OCI-M2 (cell line): Measurements from ENCODE around the gene ZNF224.

Experiments
- DNase-seq: peaks from one replicate; lab custom pipeline; 2025; ENCODE audit not compliant: unreplicated experiment; lab: John Stamatoyannopoulos, UW

ZNF224 gene

DNA sequence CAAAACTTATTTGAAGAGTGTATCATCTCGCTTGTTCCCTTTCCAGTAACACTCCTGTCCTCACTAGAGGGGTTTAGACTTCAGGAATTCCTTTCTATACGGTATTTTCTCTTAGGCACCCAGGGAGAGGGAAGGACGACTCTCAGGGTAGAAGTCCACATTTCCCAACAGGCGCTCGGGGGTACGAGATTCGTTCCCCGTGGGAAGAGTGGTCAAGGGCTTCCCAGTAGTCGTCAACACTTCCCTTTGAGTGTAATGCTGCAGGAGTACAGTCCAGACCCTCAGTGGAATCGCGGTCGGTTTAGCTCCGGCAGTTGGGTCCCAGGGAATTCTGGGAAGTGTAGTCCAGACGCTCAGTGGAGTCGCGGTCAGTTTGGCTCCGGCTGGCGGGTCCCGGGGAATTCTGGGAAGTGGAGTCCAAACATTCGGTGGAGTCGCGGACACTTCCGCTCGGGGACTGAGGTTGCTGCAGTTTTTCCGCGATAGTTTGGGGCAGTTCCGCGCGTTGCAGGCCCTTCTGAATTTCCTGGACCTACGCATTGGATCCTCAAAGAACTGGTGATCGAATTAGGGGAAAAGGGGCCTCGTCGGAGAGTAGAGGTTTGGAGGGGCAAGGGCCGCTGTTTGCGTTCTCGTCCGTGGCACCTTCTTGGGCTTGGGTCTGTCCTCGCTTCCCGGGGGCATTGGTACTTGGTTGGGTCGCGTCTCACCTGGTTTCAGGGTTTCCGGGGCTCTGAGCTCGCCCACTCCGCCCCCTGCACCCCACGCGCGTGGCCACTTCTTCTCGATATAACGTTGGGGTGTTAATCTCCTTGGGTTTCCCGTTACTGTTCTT is at the start of gene ZNF224:
TSS of gene ZNF224 (plus strand) at position 431 of the 835 bp plus-strand sequence. CDS start 3,513 bp downstream, outside the sequence.
- DNase-seq = peak; percentile 84

- DNase-seq = peak; percentile 85
Observed at GRCh38 chr19:44050740-44051649, 43.2 kb upstream of the ZNF224 start.

DNA sequence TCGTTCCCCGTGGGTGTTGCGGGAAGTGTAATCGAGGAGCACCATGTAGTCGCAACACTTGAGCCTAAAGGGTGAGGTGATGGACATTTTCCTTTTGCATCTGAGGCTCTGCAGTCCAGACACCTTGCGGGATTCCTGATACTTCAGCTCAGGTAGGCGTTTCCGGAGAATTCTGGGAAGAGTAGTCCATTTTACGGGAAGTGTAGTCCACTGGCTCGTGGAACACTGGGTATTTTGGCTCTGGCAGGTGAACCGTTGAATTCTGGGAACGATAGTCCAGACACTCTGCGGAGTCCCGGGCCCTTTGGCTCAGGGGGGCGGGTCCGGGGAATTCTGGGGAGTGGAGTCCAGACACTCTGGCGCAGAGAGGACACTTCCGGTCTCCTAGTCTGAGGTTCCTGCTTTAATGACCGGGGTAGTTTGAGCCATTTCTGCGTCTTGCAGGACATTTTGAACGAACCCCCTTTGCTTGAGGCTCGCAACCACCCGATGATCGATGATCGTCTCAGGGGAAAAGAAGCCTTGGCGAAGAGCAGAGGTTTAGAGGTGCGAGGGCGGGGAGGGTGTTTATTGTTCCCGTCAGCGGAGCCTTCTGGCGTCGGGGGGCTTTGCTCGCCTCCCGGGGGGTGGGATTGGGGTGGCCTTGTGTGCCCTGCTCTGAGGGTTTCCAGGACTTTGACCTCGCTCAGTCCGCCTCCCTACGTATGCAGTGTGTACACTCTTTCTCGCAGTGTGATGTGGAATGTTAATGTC is 42.3 kb upstream of the ZNF224 start, which contains the start of gene ZNF223:
TSS of gene ZNF223 (plus strand) at position 387 of the 753 bp plus-strand sequence. CDS start 3,141 bp downstream, outside the sequence.
- DNase-seq = peak; percentile 85

- no peak for DNase-seq
Observed at GRCh38 chr19:44055870-44056269, 38.3 kb upstream of the ZNF224 start.

GRCh38 chr19:44059229-44059628 is 34.9 kb upstream of the ZNF224 start:
- no peak for DNase-seq

GRCh38 chr19:44061038-44061437 is 33.1 kb upstream of the ZNF224 start:
- DNase-seq = no peak

- no peak for DNase-seq
Observed at GRCh38 chr19:44066305-44066704, 27.9 kb upstream of the ZNF224 start.

GRCh38 chr19:44069415-44069814 is 24.7 kb upstream of the ZNF224 start:
- no peak for DNase-seq

DNA sequence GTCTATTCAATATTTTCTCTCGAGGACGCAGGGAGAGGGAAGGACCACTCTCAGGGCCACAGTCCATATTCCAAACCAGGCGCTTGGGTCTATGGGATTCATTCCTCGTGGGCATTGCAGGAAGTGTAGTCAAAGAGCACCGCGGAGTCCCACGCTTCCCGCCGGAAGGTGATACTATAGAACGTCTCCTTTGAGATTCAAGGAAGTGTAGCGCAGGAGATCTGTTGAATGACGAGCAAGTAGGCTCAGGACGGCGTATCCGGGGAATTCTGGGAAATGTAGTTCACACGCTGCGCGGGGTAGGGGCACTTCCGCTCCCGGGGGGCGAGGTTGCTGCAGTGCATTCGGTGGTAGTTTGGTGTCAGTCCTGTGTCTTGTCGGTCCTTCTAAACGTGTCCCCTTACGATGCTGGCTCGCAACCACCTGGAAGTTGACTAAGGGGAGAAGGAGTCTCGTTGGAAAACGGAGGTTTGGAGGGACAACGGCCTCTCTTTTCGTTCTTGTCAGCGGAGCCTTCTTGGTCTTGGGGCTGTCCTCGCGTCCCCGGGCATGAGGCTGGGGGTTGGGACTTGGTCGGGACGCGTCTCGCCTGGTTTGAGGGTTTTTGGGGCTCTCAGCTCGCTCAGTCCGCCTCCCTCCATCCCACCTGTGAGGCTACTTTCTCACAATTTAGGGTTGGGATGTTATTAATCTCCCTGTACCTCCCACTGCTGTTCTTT is 22.2 kb upstream of the ZNF224 start, which contains the start of gene ZNF284:
TSS of gene ZNF284 (plus strand) at position 336 of the 719 bp plus-strand sequence. CDS start 4,231 bp downstream, outside the sequence.
- DNase-seq = peak; percentile 93

DNA sequence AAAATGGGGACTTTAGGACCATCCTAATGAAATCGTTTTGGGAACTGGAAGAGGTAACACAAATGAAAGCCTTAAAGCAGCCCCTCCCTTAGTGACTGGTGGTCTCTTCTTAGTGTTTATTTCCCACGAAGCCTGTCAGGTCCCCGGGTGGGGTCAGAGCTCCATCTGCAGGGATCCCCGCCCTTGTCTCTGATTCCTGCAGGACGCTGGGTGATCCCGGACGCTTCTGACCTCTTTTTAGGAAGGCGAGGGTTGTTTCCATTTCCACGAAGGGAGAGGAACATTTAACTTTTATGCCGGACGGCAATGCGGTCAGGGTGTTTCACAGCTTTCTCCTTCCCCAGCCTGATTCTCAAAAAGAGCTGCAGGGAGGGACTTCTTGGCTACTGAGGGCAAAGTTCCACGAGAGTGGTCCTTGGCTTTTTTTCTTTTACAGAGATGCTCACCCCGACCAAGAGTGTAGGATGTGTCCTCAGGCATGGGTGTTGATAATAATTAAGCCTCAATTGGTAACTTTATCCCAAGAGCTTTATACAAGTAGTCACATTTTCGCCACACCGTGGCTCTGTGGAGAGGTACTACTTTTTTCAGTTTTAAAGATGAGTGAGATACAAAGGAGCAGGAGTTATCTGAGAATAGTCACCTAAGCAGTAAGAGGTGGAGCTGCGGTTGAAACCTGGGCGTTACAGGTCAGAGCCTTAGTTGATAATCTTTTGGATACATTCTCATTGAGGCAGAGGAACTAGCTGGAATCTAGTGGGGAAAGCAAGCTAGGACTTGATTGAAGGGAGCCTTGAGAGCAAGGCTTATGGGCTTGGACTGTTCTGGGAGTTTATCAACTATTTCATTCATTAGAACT is 21.4 kb upstream of the ZNF224 start:
- no peak for DNase-seq

- no peak for DNase-seq
Observed at GRCh38 chr19:44076325-44076724, 17.8 kb upstream of the ZNF224 start.

GRCh38 chr19:44092108-44092507 is 2.1 kb upstream of the ZNF224 start:
- DNase-seq = no peak

DNA sequence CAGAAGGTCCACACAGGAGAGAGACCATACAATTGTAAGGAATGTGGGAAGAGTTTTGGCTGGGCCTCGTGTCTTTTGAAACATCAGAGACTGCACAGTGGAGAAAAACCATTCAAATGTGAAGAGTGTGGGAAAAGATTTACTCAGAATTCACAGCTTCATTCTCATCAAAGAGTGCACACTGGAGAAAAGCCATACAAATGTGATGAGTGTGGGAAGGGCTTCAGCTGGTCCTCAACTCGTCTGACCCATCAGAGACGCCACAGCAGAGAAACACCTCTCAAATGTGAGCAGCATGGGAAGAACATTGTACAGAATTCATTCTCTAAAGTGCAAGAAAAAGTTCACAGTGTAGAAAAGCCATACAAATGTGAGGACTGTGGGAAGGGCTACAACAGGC is 13.6 kb downstream of the ZNF224 start:
- no peak for DNase-seq

- no peak for DNase-seq
Observed at GRCh38 chr19:44109458-44109857, 15.3 kb downstream of the ZNF224 start.

DNA sequence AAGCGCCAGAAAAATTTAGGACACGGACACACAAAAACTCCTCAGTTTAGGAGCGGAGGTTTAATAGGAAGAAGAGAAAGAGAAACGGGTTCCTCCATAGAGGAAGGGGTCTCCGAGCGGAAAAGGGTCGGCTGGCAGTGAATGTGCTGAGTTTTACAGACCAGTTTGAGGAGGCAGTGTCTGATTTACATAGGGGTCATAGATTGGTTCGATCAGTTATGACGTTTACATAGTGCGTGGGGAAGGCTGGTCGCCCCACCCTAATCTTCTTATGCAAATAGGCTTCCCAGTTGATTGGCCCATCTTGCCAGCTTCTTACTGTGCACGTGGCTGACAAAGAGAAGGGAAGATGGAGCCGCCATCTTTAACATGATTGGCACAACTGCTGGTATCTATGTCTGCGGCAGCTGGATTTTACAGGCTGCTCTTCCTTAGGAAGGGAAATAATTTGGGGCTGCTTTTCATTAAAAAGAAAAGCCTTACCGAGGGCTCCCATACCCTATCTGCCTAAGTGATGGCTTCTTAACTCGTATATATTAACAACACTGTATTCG is 17.8 kb downstream of the ZNF224 start:
- peak; percentile 95 for DNase-seq

DNA sequence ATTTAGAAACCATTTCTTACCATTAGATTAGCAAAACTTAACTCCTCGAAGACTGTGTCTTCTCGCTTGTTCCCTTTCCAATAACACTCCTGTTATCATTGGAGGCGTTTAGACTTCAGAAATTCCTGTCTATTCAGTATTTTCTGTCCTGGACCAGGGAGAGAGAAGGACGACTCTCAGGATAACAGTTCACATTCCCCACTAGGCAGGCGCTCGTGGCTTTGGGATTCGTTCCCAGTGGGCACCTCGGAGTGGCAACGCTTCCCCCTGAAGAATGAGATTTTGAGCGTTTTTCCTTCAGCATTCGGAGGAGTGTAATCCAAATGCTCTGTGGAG is 18.6 kb downstream of the ZNF224 start:
- DNase-seq = no peak

DNA sequence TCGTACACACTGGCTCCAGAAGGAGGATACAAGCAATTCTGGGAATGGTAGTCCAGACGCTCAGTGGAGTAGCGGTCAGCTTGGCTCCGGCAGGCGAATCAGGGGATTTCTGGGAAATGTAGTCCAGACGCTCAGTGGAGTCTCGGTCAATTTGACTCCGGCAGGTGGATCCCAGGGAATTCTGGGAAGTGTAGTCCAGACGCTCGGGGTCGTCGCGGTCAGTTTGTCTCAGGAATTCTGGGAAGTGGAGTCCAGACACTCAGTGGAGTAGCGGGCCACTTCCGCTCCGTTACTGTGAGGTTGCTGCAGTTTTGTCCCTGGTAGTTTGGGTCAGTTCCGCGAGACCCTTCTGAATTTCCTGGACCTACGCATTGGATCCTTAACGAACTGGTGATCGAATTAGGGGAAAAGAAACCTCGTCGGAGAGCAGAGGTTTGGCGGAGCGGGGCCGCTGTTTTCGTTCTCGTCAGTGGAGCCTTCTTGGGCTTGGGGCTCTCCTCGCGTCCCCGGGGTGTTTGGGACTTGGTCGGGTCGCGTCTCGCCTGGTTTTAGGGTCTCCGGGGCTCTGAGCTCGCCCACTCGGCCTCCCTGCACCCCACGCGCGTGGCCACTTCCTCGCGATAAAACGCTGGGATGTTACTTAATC is 19.1 kb downstream of the ZNF224 start, which contains the start of gene ZNF225:
TSS of gene ZNF225 (plus strand) at position 262 of the 646 bp plus-strand sequence. CDS start 2,429 bp downstream, outside the sequence.
- peak; percentile 95 for DNase-seq

DNA sequence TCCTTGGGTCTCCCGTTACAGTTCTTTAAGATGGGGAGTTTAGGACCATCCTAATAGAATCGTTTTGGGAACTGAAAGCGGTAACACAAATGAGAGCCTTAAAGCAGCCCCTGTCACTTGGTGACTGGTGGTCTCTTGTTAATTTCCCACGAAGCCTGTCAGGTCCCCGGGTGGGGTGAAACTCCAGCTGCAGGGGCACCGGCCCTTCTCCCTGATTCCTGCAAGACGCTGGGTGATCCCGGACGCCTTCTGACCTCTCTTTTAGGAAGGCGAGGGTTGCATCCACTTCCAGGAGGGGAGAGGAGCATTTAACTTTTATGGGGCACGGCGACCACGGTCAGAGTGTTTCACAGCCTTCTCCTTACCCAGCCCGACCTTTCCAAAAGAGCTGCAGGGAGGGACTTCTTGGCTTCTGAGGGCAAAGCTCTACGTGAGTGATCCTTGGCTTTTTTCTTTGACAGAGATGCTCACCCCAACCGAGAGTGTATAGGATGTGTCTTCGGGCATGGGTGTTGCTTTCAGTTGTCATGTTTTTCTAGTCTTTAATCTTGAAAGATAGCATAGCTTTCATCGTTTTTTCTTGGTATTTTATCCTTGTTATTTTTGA is 19.7 kb downstream of the ZNF224 start:
- no peak for DNase-seq
